ENCODE measurements around the gene CCDC182. TPM values are rescaled to one million over a fixed set of nuclear protein-coding genes. Genes with fewer than 3 reads are reported as not detected.

The CCDC182 gene
- total RNA-seq: not detected

- intact Hi-C loops (cut with DNase I): loop anchor here (5.0 to 10.0 kb wide), 2 partner anchors 500 to 608 kb away; no protein-coding TSS in a partner anchor
- 78 to 82% methylated on average over 4 of the region's 4 CpGs for WGBS, 2 donors
- Histone ChIP-seq H3K36me3 (no peaks in the 10 kb centered on the region), H3K27ac (no peak within 1 kb of the TSS), H3K4me3 (replicated peaks in 1 of 3) (no peak within 1 kb of the TSS), H3K27me3 (no peaks in the 10 kb centered on the region), H3K4me1 (no peaks in the 10 kb centered on the region), H3K9me3 (no peaks in the 10 kb centered on the region)
- no peak for TF ChIP-seq POLR2A (IDR thresholded peaks at IDR 0.05)
- TF ChIP-seq, protein P1, sequence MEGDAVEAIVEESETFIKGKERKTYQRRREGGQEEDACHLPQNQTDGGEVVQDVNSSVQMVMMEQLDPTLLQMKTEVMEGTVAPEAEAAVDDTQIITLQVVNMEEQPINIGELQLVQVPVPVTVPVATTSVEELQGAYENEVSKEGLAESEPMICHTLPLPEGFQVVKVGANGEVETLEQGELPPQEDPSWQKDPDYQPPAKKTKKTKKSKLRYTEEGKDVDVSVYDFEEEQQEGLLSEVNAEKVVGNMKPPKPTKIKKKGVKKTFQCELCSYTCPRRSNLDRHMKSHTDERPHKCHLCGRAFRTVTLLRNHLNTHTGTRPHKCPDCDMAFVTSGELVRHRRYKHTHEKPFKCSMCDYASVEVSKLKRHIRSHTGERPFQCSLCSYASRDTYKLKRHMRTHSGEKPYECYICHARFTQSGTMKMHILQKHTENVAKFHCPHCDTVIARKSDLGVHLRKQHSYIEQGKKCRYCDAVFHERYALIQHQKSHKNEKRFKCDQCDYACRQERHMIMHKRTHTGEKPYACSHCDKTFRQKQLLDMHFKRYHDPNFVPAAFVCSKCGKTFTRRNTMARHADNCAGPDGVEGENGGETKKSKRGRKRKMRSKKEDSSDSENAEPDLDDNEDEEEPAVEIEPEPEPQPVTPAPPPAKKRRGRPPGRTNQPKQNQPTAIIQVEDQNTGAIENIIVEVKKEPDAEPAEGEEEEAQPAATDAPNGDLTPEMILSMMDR (IDR thresholded peaks at IDR 0.05): no peak
- no peak for DNase-seq
Measured at GRCh38 chr17:57745242-57745641, at the start of gene CCDC182. Gene CCDC182 (minus strand): TSS chr17:57745299. CDS start chr17:57745272, 27 bp downstream.

DNA sequence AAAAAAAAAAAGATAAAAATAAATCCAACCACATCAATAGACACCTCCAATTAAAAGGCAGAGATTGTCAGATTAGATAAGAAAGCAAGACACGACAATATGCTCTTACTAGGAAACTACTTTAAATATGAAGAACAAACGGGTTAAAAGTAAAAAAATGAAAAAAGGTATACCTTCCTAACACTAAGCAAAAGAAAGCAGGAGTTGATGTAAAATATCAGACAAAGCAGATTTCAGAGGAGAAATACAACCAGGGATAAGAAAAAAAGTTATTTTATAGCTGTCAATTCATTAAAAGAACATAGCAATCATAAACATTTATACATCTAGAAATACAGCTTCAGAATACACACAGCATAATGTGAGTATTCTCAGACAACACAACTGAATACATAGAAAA, 49.7 kb upstream of the CCDC182 start:
- intact Hi-C loops (cut with DNase I): no loop called here
- H3K4me1 ChIP-seq: no peaks in the 10 kb centered on the region
- H3K27ac ChIP-seq: no peak overlapping the region
- H3K36me3 ChIP-seq: no peaks in the 10 kb centered on the region
- DNase-seq: no peak
- H3K27me3 ChIP-seq: no peaks in the 10 kb centered on the region
- no peak overlapping the region for H3K4me3 ChIP-seq (replicated peaks in 1 of 3)
- TF ChIP-seq POLR2A (IDR thresholded peaks at IDR 0.05): no peak
- TF ChIP-seq, protein P1 (IDR thresholded peaks at IDR 0.05): no peak
- 80 to 86% methylated on average over 2 of the region's 2 CpGs for WGBS, 2 donors
- no peaks in the 10 kb centered on the region for H3K9me3 ChIP-seq

DNA sequence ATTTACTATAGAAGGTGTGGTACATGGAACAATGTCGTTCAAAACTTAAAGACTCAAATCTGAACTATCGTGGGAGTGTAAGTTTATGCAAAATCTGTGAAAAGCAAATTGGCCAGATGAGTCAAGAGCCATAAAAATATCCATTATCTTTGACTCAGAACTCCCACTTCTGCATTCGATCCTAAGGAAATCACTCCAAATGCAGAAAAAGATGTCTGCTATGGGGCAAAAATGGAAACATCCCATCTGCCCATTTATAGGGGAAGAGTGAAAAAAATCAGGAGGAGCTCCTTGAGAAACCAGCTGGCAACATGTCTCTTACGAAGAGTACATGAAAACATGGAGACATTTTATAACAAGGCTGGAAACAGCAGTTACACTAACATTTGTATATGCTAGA, 43.6 kb upstream of the CCDC182 start:
- 77 to 83% methylated on average over 4 of the region's 4 CpGs for WGBS, 2 donors

DNA sequence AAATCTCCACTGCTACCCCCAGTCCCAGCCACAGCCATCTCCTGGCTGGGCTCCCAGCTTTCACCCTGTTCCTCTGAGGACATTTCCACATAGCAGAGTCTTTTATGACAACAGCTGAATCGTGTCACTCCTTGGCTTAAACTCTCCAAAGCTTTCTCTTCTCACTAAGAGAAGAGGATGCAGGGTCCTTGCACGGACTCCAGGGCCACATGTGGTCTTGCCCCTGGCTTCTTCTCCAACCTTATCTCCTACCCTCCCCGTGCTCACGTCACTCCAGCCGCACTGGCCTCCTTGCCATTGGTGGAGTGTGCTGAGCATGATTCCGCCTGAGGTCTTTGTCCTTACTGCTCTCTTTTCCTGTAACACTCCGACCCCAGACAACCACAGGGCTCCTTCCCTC, 39.9 kb upstream of the CCDC182 start:
- Histone ChIP-seq H3K4me1 (peaks cover 8 to 9% of the 10 kb centered on the region in 2 donors), H3K4me3 (replicated peaks in 1 of 3) (no peak overlapping the region), H3K27me3 (no peaks in the 10 kb centered on the region), H3K9me3 (no peaks in the 10 kb centered on the region), H3K36me3 (no peaks in the 10 kb centered on the region), H3K27ac (no peak overlapping the region)
- WGBS, 2 donors: 73 to 74% methylated on average over 7 of the region's 7 CpGs
- no peak for DNase-seq
- TF ChIP-seq, protein P1 (IDR thresholded peaks at IDR 0.05): no peak
- TF ChIP-seq POLR2A (IDR thresholded peaks at IDR 0.05): no peak
- intact Hi-C loops (cut with DNase I): no loop called here

More for the DNA sequence above, 43.6 kb upstream of the CCDC182 start:
- no peak overlapping the region for H3K27ac ChIP-seq
- H3K4me3 ChIP-seq (replicated peaks in 1 of 3): no peak overlapping the region
- H3K36me3 ChIP-seq: no peaks in the 10 kb centered on the region
- no peak for DNase-seq
- H3K9me3 ChIP-seq: no peaks in the 10 kb centered on the region
- intact Hi-C loops (cut with DNase I): no loop called here
- no peak for TF ChIP-seq POLR2A (IDR thresholded peaks at IDR 0.05)
- TF ChIP-seq, protein P1 (IDR thresholded peaks at IDR 0.05): no peak
- no peaks in the 10 kb centered on the region for H3K4me1 ChIP-seq
- H3K27me3 ChIP-seq: no peaks in the 10 kb centered on the region

- TF ChIP-seq, protein P1 (IDR thresholded peaks at IDR 0.05): no peak
- H3K4me1 ChIP-seq: peaks cover 8 to 9% of the 10 kb centered on the region in 2 donors
- intact Hi-C loops (cut with DNase I): no loop called here
- no peaks in the 10 kb centered on the region for H3K27me3 ChIP-seq
- H3K4me3 ChIP-seq (replicated peaks in 1 of 3): no peak overlapping the region
- WGBS, 2 donors: 41 to 50% methylated on average over 15 of the region's 15 CpGs
- no peaks in the 10 kb centered on the region for H3K9me3 ChIP-seq
- H3K36me3 ChIP-seq: no peaks in the 10 kb centered on the region
- H3K27ac ChIP-seq: no peak overlapping the region
- no peak for DNase-seq
Measured at GRCh38 chr17:57784226-57784895, 39.3 kb upstream of the CCDC182 start.
